ENCODE measurements around the gene CDC16.
"Not testable (repeated sequence)": the region's sequence is repeated elsewhere in the genome, so short reads cannot be mapped to it uniquely, and the experiment has no call there.

The CDC16 gene

DNA sequence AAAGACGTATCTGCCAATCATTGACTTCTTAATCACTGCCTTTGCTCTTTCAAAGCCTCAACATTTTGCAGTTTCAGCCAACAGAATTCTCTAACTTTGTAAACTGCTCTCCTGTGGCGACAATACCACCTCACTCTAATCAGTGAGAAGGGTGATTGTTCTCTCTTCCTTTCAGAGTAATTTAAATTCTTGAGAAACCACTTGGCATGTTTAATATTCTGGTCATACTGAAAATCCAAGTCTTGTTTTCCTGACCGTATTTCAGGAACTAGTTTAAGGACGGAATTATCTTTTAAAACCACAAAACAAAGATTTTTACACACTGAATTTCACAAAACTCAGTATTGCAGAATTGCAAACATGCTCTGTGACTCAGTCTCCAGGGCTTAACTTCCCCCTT, 5.2 kb upstream of the CDC16 start:
- no peak for DNase-seq

- no peak for DNase-seq
Observed at GRCh38 chr13:114230117-114230516, 4.6 kb upstream of the CDC16 start.

- no peak for DNase-seq
Observed at GRCh38 chr13:114230575-114230974, 4.1 kb upstream of the CDC16 start.

- DNase-seq: no peak
Observed at GRCh38 chr13:114231886-114232285, 2.8 kb upstream of the CDC16 start.

- no peak for DNase-seq
Observed at GRCh38 chr13:114234266-114234644, 442 bp upstream of the CDC16 start.

DNA sequence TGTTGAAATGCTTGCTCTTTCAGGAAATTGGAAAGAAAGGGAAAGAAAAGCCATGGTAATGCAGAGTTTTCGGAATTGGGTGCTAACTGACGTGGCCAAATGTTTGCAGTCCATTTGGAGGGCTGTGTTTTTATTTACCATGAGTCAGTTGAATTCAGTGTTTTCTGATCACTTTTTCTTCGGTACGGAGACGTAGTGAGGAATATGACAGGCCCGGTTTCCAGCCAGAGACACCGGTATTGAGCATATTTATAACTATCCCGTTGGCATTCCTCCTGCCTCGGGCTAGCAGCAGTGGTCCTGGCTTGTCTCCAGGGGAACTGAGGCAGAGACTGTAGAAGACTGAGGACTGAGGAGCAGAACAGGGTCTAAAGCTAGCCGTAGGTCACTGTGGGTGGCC, 1.0 kb downstream of the CDC16 start:
- DNase-seq: no peak

DNA sequence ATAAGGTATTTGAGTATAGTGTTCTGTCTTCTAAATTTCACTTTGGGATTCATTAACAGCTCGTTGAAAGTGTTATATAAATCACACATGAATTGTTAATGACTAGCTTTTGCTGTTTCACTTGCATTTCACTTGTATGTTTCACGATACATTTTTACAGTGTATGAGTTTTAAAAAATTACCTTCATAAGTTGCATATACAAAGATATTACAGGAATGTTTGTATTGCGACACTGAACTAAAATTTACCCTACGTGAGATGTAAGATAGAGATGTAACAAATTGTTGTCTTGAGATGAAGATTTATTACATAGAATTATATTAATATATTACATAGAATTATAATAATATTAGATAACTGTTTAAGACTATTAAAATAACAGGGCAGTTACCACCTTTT, 1.5 kb downstream of the CDC16 start:
- no peak for DNase-seq

GRCh38 chr13:114237415-114238112, 2.9 kb downstream of the CDC16 start:
- no peak for DNase-seq

DNA sequence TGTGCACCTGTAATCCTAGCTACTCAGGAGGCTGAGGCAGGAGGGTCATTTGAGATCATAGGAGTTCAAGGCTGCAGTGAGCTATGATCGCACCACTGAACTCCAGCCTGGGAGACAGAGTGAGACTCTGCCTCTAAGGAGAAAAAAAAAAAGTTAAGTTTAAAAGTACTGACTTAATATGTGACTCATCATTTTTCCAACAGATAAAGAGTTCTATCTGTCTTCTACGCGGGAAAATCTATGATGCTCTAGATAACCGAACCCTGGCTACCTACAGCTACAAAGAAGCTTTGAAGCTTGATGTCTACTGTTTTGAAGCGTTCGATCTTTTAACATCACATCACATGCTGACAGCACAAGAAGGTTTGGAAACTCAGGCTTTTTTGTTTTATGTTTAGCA, 7.2 kb downstream of the CDC16 start:
- DNase-seq: no peak

DNA sequence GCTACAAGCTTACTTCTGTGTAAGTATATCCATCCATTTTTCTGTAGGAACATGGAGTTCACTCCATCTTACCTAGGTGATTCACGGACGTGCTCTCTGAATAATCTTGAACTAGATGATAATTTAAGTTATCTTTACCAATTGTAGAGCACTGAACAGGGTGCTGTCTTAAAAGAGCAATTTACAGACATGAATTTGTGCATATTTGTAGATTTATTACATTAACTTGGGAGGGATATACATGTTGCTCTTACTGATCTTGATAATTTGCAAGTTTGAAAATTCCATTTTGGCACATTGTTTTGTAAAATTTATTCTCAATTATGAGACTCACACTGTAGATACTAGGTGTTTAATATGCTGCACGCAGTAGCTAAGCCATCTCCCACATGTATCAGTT, 9.3 kb downstream of the CDC16 start:
- no peak for DNase-seq

- DNase-seq: no peak
Observed at GRCh38 chr13:114244637-114245036, 9.9 kb downstream of the CDC16 start.

DNA sequence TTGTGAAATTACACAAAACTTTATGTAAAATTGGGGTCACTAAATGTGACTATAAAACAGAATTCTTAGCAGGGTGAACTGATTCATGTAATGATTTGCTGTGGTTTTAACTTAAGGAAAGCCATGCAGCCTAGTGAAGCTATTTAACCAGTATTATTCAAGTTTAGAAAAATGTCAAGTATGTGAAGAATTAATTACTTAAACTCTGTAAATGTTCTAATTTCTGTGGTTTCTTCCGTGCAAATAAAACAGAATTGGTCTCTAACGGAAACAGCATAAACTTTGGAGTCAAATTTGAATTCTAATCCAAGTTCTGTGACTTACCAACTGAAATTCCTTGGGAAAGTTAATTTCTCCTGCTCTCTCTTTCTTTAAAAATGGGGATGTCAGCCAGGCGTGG, 13.3 kb downstream of the CDC16 start:
- no peak for DNase-seq

- no peak for DNase-seq
Observed at GRCh38 chr13:114249077-114249476, 14.4 kb downstream of the CDC16 start.

DNA sequence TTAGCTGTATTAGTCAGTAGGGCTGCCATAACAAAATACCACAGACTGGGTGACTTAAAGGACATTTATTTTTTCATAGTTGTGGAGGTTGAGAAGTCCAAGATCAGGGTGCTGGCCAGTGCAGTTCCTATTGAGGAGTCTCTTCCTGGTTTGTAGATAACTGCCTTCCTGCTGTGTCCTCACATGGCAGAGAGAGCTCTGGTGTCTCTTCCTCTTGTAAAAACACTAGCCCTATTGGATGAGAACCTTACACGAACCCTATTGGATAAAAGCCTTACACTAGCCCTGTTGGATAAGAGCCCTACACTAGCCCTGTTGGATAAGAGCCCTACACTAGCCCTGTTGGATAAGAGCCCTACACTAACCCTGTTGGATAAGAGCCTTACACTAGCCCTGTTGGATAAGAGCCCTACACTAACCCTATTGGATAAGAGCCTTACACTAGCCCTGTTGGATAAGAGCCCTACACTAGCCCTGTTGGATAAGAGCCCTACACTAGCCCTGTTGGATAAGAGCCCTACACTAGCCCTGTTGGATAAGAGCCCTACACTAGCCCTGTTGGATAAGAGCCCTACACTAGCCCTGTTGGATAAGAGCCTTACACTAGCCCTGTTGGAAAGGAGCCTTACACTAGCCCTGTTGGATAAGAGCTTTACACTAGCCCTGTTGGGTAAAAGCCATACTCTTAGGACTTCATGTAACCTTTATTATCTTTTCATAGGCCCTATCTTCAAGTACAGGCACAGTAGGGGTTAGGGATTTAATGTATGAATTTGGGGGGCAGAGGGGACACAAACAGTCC, 17.1 kb downstream of the CDC16 start:
- DNase-seq: not testable (repeated sequence)

DNA sequence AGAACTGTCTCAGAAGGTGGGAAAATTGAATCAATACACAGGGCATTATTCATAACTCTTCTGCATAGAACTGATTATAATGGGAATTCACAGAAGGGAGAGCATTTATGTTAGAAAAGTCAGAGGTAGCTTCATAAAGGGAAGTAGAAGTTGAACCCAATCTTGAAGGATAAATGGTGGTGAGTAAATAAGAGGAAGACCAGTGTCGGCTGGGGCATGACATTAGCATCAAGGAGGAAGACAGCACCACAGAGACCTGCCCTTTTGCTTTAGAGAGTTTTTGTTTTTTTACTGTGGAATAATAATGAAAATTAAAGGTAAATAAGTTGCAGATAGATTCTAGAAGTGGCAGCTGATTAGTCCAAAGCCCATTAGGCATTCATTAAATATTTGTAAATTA, 21.9 kb downstream of the CDC16 start:
- DNase-seq: no peak

DNA sequence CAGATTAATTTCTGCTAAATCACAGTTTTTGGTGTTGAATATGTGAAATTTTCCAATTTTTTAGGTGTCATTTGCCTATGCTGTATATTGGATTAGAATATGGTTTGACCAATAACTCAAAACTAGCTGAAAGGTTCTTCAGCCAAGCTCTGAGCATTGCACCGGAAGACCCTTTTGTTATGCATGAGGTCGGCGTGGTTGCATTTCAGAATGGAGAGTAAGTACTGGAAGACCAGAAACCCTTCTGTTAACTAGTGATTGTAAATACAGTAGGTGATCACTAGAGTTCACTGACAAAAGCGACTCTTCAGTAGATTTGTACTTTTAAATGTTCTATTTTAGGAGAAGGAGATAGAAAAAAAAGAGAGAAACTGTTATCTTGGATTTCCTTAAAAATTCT, 22.3 kb downstream of the CDC16 start:
- DNase-seq: no peak

GRCh38 chr13:114258589-114258988, 23.9 kb downstream of the CDC16 start:
- no peak for DNase-seq

DNA sequence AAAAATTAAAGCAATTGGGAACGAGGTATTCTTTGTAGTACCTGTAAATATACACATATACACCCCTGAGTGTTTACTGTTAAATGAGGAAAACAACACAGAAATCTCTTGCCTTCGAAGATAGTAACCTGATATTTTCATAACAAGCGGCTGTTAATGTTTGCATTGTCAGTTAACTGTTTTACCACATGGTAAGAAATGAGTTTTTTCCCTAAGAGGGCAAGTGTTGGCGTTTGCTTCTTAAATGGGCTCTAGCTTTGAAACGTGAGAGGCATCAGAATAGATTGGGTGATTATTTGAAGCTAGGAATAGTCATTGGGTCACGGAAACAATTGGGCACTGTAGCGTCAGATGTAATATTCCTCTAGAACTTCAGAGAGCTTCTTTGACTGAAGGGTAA, 24.7 kb downstream of the CDC16 start:
- no peak for DNase-seq

- no peak for DNase-seq
Observed at GRCh38 chr13:114259974-114260373, 25.3 kb downstream of the CDC16 start.

DNA sequence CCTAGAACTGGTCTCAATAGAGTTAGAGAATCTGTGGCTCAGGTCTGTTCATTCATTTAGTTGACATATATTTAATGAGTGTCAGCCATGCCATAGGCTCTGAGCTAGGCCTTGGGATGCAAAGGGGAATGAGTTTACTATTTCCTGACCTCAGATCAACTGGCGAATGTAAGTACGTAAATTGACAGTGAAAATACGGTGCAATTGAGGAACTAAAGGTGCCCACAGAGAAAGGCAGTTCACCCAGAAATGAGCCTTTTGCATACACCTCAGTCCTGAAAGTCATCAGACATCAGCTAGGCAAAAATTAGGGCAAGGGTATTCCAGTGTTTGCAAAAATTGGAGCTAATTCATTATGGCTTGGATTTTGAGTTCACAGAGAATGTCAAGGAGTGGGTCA, 26.1 kb downstream of the CDC16 start:
- no peak for DNase-seq

DNA sequence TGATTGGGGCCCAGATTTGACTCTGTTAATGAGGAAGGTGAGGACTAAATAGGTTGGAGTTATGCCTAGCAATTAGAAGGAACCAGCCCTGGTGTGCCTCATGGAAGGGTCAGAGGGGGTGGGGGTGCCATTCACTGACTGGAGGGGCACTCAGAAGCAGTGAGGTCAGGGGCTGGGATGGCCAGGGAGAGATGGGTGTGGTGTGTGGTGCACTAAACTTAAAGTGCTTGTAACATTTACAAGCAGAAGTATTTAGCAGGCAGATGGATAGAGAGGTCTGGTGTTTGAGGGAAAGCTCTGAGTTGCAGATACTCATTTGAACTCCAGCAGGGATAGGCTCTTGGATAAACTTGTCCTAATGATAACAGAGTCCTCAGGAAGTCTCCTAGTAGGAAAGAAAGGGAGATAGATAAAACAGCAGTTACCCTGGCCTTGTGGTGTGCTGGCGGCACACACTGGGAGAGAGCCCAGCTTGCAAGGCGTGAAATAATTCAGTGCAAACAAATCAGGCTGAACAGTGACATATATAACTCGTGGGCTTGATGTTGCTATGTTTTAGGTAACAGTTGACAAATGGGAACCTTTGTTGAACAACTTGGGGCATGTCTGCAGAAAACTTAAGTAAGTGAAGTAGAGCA, 26.8 kb downstream of the CDC16 start:
- DNase-seq: no peak

DNA sequence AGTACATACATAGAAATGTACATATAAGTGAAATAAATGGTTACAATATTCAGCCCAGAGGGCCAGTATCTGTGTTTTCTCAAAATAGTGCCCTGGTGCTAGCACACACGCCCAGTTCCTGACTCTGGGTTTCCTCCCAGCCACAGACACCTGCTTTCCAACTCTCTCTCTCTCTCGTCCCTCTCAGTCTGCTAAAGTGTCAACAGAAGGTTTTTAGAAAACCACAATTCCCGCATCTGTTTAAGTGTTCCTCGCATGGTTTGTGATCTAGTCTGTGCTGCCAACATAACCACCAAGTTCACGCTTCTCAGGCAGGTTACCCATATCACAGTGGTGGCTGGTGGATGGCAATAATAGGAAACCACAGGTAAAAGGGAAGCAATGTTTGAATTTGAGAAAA, 28.9 kb downstream of the CDC16 start:
- DNase-seq: no peak

- not testable (repeated sequence) for DNase-seq
Observed at GRCh38 chr13:114264313-114264712, 29.6 kb downstream of the CDC16 start.
